Measurements from ENCODE around the gene TGM1. TPM values are rescaled to one million over a fixed set of nuclear protein-coding genes. Genes with fewer than 3 reads are reported as not detected.

TGM1 gene
- total and polyA plus RNA-seq, 2 donors (not counting 1 experiment from before 2014, with no cell fraction given), result 2.7 to 11.9 TPM

DNA sequence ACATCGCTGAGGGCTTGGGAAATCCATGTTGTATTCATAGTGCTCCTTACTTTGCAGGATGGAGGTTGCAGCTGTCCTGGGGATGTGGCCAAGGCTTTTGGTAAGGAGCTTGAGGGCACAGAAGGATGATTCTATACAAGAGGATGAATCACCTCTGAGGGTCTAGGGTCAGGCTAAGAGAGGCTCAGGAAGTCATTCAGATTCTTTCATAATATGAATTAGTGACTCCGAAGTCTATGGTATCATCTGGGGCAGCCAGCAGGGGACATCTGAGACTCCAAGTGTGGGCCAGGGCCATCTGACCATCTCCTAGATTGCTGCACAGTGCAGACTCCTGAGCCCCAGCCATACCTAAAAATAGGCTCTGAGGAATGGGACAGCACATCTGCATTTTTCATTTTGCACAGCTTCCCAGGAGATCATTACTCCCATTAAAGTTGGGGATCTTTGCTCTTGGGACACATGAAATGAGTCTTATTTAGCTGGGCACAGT is 25.5 kb downstream of the TGM1 start:
- Histone ChIP-seq H3K9me3 (ENCODE audit: control extremely low read depth in 1 of 3, control insufficient read depth in 2 of 3, insufficient read depth in 1 of 3, low read length in 2 of 3) (no peaks in the 10 kb centered on the region), H3K4me3 (ENCODE audit: control extremely low read depth in 1 of 5, extremely low read depth in 1 of 5, insufficient read depth in 1 of 5, low read depth in 2 of 5, low read length in 4 of 5) (no peak overlapping the region), H3K4me2 (replicated peaks; ENCODE audit: low read depth, low read length, poor library complexity, severe bottlenecking) (no peak overlapping the region), H3K79me2 (ENCODE audit: control insufficient read depth, insufficient read depth, low read length) (peaks cover 63% of the 10 kb centered on the region), H3K4me1 (ENCODE audit: control insufficient read depth in 2 of 2, insufficient read depth in 2 of 2, low read length in 2 of 2) (peaks cover 43 to 45% of the 10 kb centered on the region in 2 donors), H3K9ac (ENCODE audit: low read length) (no peak overlapping the region), H4K20me1 (ENCODE audit: control insufficient read depth, insufficient read depth, low read length, poor library complexity, severe bottlenecking) (peaks cover 49% of the 10 kb centered on the region), H3K27ac (ENCODE audit: low read length in 2 of 2) (no peak overlapping the region), H3K36me3 (replicated peaks in 1 of 2; ENCODE audit: control extremely low read depth in 1 of 2, control insufficient read depth in 1 of 2, extremely low read depth in 1 of 2, insufficient read depth in 2 of 2, low read length in 1 of 2) (peaks cover 2 to 63% of the 10 kb centered on the region in 2 experiments), H3K27me3 (replicated peaks in 1 of 4; ENCODE audit: control extremely low read depth in 1 of 4, control insufficient read depth in 3 of 4, insufficient read depth in 4 of 4, low read length in 3 of 4) (no peaks in the 10 kb centered on the region), H2AFZ (ENCODE audit: insufficient read depth, low read depth, low read length, poor library complexity, severe bottlenecking) (no peak overlapping the region)
- no peak for TF ChIP-seq EZH2 (IDR thresholded peaks at IDR 0.05; ENCODE audit: borderline replicate concordance, insufficient read depth, low read depth, low read length, poor library complexity, severe bottlenecking)
- TF ChIP-seq, protein P1, sequence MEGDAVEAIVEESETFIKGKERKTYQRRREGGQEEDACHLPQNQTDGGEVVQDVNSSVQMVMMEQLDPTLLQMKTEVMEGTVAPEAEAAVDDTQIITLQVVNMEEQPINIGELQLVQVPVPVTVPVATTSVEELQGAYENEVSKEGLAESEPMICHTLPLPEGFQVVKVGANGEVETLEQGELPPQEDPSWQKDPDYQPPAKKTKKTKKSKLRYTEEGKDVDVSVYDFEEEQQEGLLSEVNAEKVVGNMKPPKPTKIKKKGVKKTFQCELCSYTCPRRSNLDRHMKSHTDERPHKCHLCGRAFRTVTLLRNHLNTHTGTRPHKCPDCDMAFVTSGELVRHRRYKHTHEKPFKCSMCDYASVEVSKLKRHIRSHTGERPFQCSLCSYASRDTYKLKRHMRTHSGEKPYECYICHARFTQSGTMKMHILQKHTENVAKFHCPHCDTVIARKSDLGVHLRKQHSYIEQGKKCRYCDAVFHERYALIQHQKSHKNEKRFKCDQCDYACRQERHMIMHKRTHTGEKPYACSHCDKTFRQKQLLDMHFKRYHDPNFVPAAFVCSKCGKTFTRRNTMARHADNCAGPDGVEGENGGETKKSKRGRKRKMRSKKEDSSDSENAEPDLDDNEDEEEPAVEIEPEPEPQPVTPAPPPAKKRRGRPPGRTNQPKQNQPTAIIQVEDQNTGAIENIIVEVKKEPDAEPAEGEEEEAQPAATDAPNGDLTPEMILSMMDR (IDR thresholded peaks at IDR 0.05), result no peak
- intact Hi-C loops (cut with micrococcal nuclease), result no loop called here
- ATAC-seq (ENCODE audit: low read depth) (no peak), DNase-seq (no peak)
- H3K27me3 Mint-ChIP-seq, result no peaks in the 10 kb centered on the region
- WGBS (ENCODE audit: insufficient coverage), result 100% methylated on average over 2 of the region's 2 CpGs
- peak overlapping the region; percentile 2 for H3K27ac Mint-ChIP-seq
- POLR2A ChIA-PET, result no interaction called here
- peaks cover 73% of the 10 kb centered on the region for H3K4me1 Mint-ChIP-seq
- CTCF ChIA-PET, result interaction anchor here (0.5 to 3.2 kb wide), 3 partner anchors 60 to 96 kb away, joined by 4 to 10 read pairs (median 5); partner anchors contain the start of gene CIDEB
- no peak overlapping the region for H3K4me3 Mint-ChIP-seq
- no peaks in the 10 kb centered on the region for H3K9me3 Mint-ChIP-seq (ENCODE audit: insufficient read depth)

DNA sequence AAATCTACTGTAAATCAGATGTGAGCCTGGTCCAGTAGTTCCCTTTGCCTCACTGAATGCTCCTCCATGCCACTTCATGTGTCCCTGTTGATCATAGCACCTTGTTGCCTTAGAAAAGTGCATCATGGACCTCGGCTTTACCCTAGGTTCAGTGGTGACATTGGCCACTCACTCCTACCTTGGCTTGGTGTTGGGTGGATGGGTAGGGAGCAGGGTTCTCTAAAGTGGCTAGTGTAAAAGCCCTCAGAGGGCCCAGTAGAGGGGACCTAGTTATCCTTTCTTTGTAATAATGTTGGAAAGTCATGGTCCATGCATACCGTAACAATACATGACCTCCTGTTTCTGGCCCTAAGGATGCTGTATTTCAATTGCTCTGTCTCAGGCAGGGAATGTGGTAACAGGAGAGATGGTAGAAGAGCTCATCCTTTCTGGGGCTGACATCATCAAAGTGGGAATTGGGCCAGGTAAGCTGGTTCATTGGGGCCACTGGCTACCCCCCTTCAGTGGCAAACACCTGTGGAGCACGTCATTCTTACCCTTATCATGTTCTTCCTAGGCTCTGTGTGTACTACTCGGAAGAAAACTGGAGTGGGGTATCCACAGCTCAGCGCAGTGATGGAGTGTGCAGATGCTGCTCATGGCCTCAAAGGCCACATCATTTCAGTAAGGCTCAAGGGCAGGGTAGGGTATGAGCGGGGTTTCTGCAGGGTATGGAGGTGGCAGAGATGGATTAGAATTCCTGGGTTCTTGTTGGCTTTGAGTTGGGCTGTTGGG is 26.1 kb downstream of the TGM1 start:
- TF ChIP-seq EZH2 (IDR thresholded peaks at IDR 0.05; ENCODE audit: borderline replicate concordance, insufficient read depth, low read depth, low read length, poor library complexity, severe bottlenecking), result no peak
- TF ChIP-seq, protein P1 (IDR thresholded peaks at IDR 0.05), result no peak
- DNase-seq (peak; percentile 21), ATAC-seq (ENCODE audit: low read depth) (no peak)
- Mint-ChIP-seq H3K4me3 (no peak overlapping the region), H3K27me3 (no peaks in the 10 kb centered on the region), H3K27ac (peak overlapping the region; percentile 2), H3K4me1 (peaks cover 76% of the 10 kb centered on the region), H3K9me3 (ENCODE audit: insufficient read depth) (no peaks in the 10 kb centered on the region)
- H3K4me2 ChIP-seq (replicated peaks; ENCODE audit: low read depth, low read length, poor library complexity, severe bottlenecking), result no peak overlapping the region
- H4K20me1 ChIP-seq (ENCODE audit: control insufficient read depth, insufficient read depth, low read length, poor library complexity, severe bottlenecking), result peaks cover 47% of the 10 kb centered on the region
- POLR2A ChIA-PET, result no interaction called here
- H2AFZ ChIP-seq (ENCODE audit: insufficient read depth, low read depth, low read length, poor library complexity, severe bottlenecking), result no peak overlapping the region
- H3K79me2 ChIP-seq (ENCODE audit: control insufficient read depth, insufficient read depth, low read length), result peaks cover 64% of the 10 kb centered on the region
- no peak overlapping the region for H3K9ac ChIP-seq (ENCODE audit: low read length)
- H3K9me3 ChIP-seq (ENCODE audit: control extremely low read depth in 1 of 3, control insufficient read depth in 2 of 3, insufficient read depth in 1 of 3, low read length in 2 of 3), result no peaks in the 10 kb centered on the region
- H3K27me3 ChIP-seq (replicated peaks in 1 of 4; ENCODE audit: control extremely low read depth in 1 of 4, control insufficient read depth in 3 of 4, insufficient read depth in 4 of 4, low read length in 3 of 4), result no peaks in the 10 kb centered on the region
- CTCF ChIA-PET, result interaction anchor here (0.5 to 3.2 kb wide), 2 partner anchors 60 to 71 kb away, joined by 4 to 10 read pairs; partner anchors contain the start of gene CIDEB
- no peak overlapping the region for H3K27ac ChIP-seq (ENCODE audit: low read length in 2 of 2)
- intact Hi-C loops (cut with micrococcal nuclease), result no loop called here
- H3K4me3 ChIP-seq (ENCODE audit: control extremely low read depth in 1 of 5, extremely low read depth in 1 of 5, insufficient read depth in 1 of 5, low read depth in 2 of 5, low read length in 4 of 5), result no peak overlapping the region
- peaks cover 2 to 63% of the 10 kb centered on the region in 2 experiments for H3K36me3 ChIP-seq (replicated peaks in 1 of 2; ENCODE audit: control extremely low read depth in 1 of 2, control insufficient read depth in 1 of 2, extremely low read depth in 1 of 2, insufficient read depth in 2 of 2, low read length in 1 of 2)
- WGBS (ENCODE audit: insufficient coverage), result 100% methylated on average over 4 of the region's 6 CpGs
- H3K4me1 ChIP-seq (ENCODE audit: control insufficient read depth in 2 of 2, insufficient read depth in 2 of 2, low read length in 2 of 2), result peaks cover 42 to 44% of the 10 kb centered on the region in 2 donors

Measured in B cell (primary cell).